ENCODE data around the gene GALE. TPM values are rescaled to one million over a fixed set of nuclear protein-coding genes. Genes with fewer than 3 reads are reported as not detected.
A peak's percentile ranks its signal among the peaks of the same experiment; 100 is the strongest.

Gene GALE
- total and polyA plus RNA-seq, 2 of the 4 experiments (the other 2 are of a cell fraction), result 31.7 to 39.9 TPM

GRCh38 chr1:23799255-23799569 lies 1.3 kb downstream of the GALE start:
- dilution Hi-C loops (cut with HindIII; ENCODE audit: low sequenced_read_pairs, unreplicated experiment) (no loop called here), in situ Hi-C loops (cut with MboI; ENCODE audit: low sequenced_read_pairs) (no loop called here), intact Hi-C loops (cut with micrococcal nuclease) (no loop called here)
- H3K27me3 ChIP-seq (ENCODE audit: control insufficient read depth, insufficient read depth, low read length), result no peaks in the 10 kb centered on the region
- peak overlapping the region; percentile 98 for H3K4me2 ChIP-seq (ENCODE audit: low read depth, low read length)
- H3K9ac ChIP-seq (ENCODE audit: low read depth, low read length), result no peak overlapping the region
- peak overlapping the region; percentile 96 for H3K4ac ChIP-seq (ENCODE audit: low read depth, low read length)
- H3K9me3 ChIP-seq (ENCODE audit: control insufficient read depth, insufficient read depth, low read length), result no peaks in the 10 kb centered on the region
- TF ChIP-seq CEBPB (IDR thresholded peaks at IDR 0.05; ENCODE audit: low read depth, low read length), result no peak
- TF ChIP-seq FOS (IDR thresholded peaks at IDR 0.05; ENCODE audit: low read depth, low read length), result no peak
- TF ChIP-seq ELK1 (IDR thresholded peaks at IDR 0.05; ENCODE audit: borderline replicate concordance, low read depth, low read length), result no peak
- no peak for TF ChIP-seq BHLHE40 (IDR thresholded peaks at IDR 0.05; ENCODE audit: low read depth, low read length)
- TF ChIP-seq POLR2A (IDR thresholded peaks at IDR 0.05; ENCODE audit: low read depth, low read length), result no peak
- TF ChIP-seq RFX5 (IDR thresholded peaks at IDR 0.05; ENCODE audit: low read depth, low read length), result no peak
- TF ChIP-seq NFE2L2 (IDR thresholded peaks at IDR 0.05; ENCODE audit: low read depth, low read length), result no peak
- no peak for TF ChIP-seq SMC3 (IDR thresholded peaks at IDR 0.05; ENCODE audit: low read depth, low read length)
- no peak for TF ChIP-seq MAFK (IDR thresholded peaks at IDR 0.05; ENCODE audit: low read depth, low read length)
- no peak for TF ChIP-seq CHD1 (IDR thresholded peaks at IDR 0.05; ENCODE audit: low read depth, low read length)
- no peak for TF ChIP-seq USF2 (IDR thresholded peaks at IDR 0.05; ENCODE audit: low read depth, low read length)
- no peak for TF ChIP-seq CTCF (conservative IDR thresholded peaks at IDR 0.05; ENCODE audit: low read depth, low read length)
- no peak for TF ChIP-seq RCOR1 (IDR thresholded peaks at IDR 0.05; ENCODE audit: insufficient replicate concordance, low read length)
- TF ChIP-seq MAZ (IDR thresholded peaks at IDR 0.05; ENCODE audit: borderline replicate concordance, low read depth, low read length), result no peak
- no peak for TF ChIP-seq RAD21 (IDR thresholded peaks at IDR 0.05; ENCODE audit: low read length)
- TF ChIP-seq MXI1 (IDR thresholded peaks at IDR 0.05; ENCODE audit: borderline replicate concordance, low read depth, low read length), result no peak
- no peak overlapping the region for H3K56ac ChIP-seq (ENCODE audit: extremely low read depth, insufficient read depth, low read length)
- POLR2A ChIA-PET (ENCODE audit: unreplicated experiment), result interaction anchor here (0.5 kb wide), 1 partner anchor 20 kb away, joined by 3 read pairs; no protein-coding TSS in a partner anchor
- peak overlapping the region; percentile 97; the same call in 1 of the 2 replicates for H3K23ac ChIP-seq (ENCODE audit: low read depth, low read length)
- peak overlapping the region; percentile 87 for H2AFZ ChIP-seq (replicated peaks; ENCODE audit: low read length, poor library complexity)
- H4K91ac ChIP-seq (ENCODE audit: insufficient read depth, low read depth, low read length), result peak overlapping the region; percentile 87; the same call in 1 of the 2 replicates
- no peak overlapping the region for H3K18ac ChIP-seq (ENCODE audit: low read depth, low read length)
- peak overlapping the region; percentile 82 for H2BK5ac ChIP-seq (ENCODE audit: low read depth, low read length, poor library complexity, severe bottlenecking)
- no peak for ATAC-seq (ENCODE audit: low read depth)
- H3K14ac ChIP-seq (replicated peaks; ENCODE audit: low read depth, low read length), result no peak overlapping the region; the same call in 1 of the 2 replicates
- peaks cover 17 to 39% of the 10 kb centered on the region in 2 experiments for H3K79me1 ChIP-seq (ENCODE audit: low read depth in 1 of 2, low read length in 2 of 2)
- BruUV-seq (replicated peaks), result no TSS peak
- H3K27ac ChIP-seq (ENCODE audit: insufficient read depth, low read length), result peak overlapping the region; percentile 71
- peak overlapping the region; percentile 32; the same call in 1 of the 3 replicates for H2BK15ac ChIP-seq (ENCODE audit: low read depth, low read length)
- peaks cover 6% of the 10 kb centered on the region; the same call in 1 of the 2 replicates for H3K9me1 ChIP-seq (ENCODE audit: insufficient read depth, low read length)
- H2AK5ac ChIP-seq (ENCODE audit: low read depth, low read length), result peak overlapping the region; percentile 91
- H3K4me1 ChIP-seq (ENCODE audit: control insufficient read depth, insufficient read depth, low read length), result peaks cover 7% of the 10 kb centered on the region; the same call in 1 of the 2 replicates
- H3K36me3 ChIP-seq (ENCODE audit: control insufficient read depth, insufficient read depth, low read length), result peaks cover 24% of the 10 kb centered on the region
- H2AK9ac ChIP-seq (replicated peaks; ENCODE audit: low read depth, low read length, poor library complexity), result peak overlapping the region; percentile 95
- H4K8ac ChIP-seq (ENCODE audit: low read depth in 2 of 2, low read length in 2 of 2), result peak overlapping the region; percentile 52 to 96; a peak in 2 of 4 replicates
- no peak overlapping the region for H2BK20ac ChIP-seq (ENCODE audit: low read depth, low read length)
- CTCF ChIA-PET, result interaction anchor here (0.6 kb wide), 2 partner anchors 11 to 118 kb away, joined by 3 to 4 read pairs; no protein-coding TSS in a partner anchor
- no CpG with 5 or more reads among the region's 7 CpGs for WGBS, 2 experiments (ENCODE audit: extremely low coverage in 2 of 2, insufficient read length in 1 of 2)
- no peak overlapping the region for H4K5ac ChIP-seq (ENCODE audit: low read depth, low read length)
- no peaks in the 10 kb centered on the region for H4K20me1 ChIP-seq (ENCODE audit: insufficient read depth, low read length)
- DNase-seq, result no peak
- H2BK120ac ChIP-seq (ENCODE audit: low read depth, low read length), result peak overlapping the region; percentile 39
- H3K4me3 ChIP-seq (ENCODE audit: insufficient read depth, low read depth, low read length), result no peak overlapping the region

Data from IMR-90 (cell line).